Stimulated activated CD4-positive, alpha-beta T cell treated with anti-CD3 and anti-CD28 coated beads, TNF-alpha, amount 100 ng/mL, for 48 hours (primary cell): ENCODE data around the gene SPDYE6.
A peak's percentile ranks its signal among the peaks of the same experiment; 100 is the strongest.
"Not testable (repeated sequence)": the region's sequence is repeated elsewhere in the genome, so short reads cannot be mapped to it uniquely, and the experiment has no call there.

Source experiments
- DNase-seq, 3 donors: peaks; one replicate each; pipeline ENCODE4 v3.0.0-alpha.2; 2020; ENCODE audit warnings: low read depth in 3 of 3

The SPDYE6 gene, protein sequence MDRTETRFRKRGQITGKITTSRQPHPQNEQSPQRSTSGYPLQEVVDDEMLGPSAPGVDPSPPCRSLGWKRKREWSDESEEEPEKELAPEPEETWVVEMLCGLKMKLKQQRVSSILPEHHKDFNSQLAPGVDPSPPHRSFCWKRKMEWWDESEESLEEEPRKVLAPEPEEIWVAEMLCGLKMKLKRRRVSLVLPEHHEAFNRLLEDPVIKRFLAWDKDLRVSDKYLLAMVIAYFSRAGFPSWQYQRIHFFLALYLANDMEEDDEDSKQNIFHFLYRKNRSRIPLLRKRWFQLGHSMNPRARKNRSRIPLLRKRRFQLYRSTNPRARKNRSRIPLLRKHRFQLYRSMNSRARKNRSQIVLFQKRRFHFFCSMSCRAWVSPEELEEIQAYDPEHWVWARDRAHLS

DNA sequence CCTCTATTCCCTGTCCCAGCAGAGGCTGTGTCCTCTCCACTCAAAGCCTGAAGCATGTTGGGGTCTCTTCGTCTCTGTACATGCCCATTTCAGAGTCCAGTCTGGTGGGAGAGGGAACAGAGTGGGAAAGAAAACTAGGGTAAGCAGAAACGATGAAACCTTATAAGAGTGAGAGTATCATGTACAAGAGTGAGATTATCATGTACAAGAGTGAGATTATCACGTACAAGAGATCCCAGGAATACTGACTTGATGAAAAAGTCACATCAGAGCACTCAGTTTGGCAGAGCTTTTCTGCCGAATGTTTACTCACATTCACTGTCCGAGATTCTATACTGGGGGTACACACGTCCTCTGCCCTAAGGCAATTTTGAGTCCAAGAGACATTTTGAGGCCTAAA, at the start of gene SPDYE6:
Gene SPDYE6 (minus strand): TSS at position 101 of the 400 bp plus-strand sequence. CDS start 421 bp downstream, outside the sequence.
- DNase-seq = not testable (repeated sequence)

DNA sequence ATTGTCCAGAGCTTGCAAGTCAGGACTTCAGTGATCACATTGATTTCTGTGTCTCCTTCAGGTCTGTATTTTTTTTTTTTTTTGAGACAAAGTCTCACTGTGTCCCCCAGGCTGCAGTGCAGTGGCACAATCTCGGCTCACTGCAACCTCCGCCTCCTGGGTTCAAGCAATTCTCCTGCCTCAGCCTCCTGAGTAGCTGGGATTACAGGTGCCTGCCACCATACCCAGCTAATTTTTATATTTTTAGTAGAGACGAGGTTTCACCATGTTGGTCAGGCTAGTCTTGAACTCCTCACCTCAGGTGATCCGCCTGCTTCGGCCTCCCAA, 48.6 kb upstream of the SPDYE6 start:
- not testable (repeated sequence) for DNase-seq

DNA sequence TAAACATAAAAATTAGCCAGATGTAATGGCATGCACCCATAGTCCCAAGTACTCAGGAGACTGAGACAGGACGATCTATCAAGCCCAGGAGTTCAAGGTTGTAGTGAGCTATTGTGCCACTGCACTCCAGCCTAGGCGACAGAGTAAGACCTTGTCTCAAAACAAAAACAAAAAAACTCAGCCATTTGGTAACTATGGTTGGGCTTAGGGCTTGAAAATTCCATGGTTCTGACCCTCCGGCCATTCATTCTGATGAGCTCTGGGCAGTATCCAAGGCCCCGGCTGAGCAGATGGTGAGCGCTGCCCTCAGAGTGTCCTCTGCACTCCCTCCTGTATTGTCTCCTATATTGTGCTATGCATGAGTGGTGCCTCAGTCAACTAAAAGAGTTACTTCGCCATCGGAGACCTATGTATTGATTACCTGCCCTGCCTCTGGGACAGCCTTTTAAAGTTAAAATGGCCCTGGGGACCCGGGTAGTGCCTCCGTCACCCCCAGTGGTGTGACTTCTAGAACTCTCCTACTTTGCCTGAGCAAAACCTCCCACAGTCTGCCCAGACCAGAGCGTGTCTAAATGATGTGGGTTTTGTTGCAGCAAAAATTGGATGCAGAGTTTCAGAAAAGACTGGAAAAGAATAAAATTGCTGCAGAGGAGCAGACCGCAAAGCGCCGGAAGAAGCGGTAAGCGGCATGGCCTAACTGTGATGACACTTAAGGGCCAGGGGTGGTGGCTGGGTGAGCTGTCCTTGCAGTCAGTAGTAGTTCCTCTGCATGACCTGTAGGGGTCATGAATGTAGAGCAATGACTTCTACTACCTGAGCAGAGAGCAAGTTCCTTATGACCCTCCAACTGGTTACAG, 48.0 kb upstream of the SPDYE6 start:
- DNase-seq = no peak

DNA sequence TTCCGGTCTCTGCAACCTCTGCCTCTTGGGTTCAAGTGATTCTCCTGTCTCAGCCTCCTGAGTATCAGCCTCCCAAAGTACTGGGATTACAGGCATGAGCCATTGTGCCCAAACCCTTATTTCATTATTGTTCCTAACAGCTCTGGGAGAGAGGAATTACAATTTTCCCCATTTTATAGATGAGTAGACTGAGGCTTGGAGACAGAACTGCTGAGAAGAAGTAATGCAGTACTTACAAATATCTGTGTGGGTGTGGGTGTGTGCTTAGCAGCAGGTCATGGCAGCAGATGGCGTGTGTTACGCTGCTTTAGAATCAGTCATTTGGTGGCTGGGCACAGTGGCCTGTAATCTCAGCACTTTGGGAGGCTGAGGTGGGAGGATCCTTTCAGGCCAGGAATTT, 47.3 kb upstream of the SPDYE6 start:
- no peak for DNase-seq

DNA sequence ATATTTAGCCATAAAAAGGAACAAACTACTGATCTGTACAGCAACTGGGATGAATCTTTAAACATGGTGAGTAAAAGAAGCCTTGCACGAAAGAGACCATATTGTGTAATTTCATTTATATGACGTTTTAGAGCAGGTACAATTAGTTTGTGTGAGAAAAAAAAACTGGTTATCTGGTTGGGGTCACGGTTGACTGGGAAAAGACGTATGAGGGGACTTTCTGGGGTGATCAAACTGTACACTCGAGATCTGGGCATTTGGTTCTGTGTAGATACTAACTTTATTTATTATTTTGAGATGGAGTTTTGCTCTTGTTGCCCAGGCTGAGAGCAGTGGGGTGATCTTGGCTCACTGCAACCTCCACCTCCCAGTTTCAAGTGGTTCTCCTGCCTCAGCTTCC, 44.1 kb upstream of the SPDYE6 start:
- no peak for DNase-seq

DNA sequence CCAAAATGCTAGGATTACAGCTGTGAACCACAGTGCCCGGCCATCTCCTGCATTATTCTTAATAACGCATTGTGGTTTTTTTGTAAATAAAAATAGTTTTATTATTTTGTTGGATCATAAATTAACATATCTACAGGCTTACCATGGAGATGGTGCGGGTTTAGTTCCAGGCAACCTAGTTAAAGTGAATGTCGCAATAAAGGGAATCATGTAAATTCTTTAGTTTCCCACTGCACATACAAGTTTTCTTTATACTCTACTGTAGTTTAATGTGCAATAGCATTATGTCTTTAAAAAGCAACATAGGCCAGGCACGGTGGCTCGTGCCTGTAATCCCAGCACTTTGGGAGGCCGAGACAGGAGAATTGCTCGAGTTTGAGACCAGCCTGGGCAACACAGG, 42.3 kb upstream of the SPDYE6 start:
- DNase-seq = no peak

DNA sequence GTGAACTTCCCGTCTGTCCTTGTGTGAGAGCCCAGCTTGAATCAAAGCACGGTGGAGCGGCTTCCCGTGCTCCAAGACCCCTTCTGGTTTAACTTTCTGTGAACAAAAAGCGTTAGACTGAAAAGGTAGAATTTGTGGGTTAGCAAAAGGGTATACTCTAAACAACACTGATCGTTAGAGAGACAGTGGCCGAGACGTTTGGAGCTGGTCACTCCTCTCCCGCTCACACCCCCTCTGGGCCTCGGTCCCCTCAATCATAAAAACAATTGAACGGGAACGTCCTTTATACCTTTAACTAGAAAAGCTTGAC, 40.4 kb upstream of the SPDYE6 start:
- no peak for DNase-seq

DNA sequence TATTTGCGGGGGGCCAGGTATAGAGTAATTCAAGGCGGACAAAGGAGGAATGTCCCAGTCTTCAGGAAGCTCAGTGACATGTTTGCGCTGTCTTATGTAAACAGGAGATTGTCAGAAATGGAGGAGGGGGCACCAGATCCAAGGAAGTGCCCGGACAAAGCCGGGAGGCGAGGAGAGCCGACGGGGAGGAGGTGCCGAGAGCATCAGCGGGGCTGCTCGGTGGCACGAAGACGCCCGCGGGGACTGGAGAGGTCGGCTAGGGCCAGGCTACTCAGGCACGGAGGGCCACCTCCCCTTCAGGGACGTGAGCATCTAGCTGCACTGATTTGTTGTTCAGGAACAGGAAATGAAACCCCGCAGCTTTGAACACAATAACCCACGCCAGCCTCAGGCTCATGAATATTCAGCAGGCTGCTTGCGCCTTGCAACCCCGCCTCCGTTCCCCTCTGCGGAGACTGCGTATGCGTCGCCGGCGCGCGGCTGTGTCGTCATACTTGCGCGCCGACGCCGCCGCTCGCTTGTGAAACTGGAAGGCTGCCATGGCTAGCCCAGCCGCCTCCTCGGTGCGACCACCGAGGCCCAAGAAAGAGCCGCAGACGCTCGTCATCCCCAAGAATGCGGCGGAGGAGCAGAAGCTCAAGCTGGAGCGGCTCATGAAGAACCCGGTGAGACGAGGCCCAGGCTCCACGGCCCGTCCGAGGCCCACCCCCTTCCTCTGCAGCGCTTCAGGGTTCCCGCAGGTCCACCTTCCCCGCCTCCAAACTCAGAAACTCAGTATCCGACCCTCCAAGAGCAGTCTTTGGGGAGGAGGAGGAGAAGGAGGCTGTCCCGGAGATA, 39.8 kb upstream of the SPDYE6 start, which contains the start of gene PRKRIP1:
Gene PRKRIP1 (plus strand): TSS at position 491 of the 837 bp plus-strand sequence. CDS start 49 bp downstream, at position 540.
- DNase-seq = peak; percentile 52 to 74 (median 66)

DNA sequence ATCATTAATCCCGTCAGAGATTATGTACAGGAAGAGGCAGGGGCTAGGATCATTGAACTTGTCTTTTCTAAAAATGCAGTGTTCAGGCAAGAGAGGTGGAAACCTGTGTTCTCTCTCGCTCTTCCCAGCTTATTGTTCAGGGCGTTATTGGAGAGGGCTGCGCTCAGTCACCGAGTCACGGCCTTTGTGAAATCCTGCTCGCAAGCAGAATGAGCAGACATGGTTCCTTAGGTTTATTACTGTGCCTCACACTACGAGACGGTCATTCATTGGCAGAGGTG, 39.3 kb upstream of the SPDYE6 start:
- no peak for DNase-seq

DNA sequence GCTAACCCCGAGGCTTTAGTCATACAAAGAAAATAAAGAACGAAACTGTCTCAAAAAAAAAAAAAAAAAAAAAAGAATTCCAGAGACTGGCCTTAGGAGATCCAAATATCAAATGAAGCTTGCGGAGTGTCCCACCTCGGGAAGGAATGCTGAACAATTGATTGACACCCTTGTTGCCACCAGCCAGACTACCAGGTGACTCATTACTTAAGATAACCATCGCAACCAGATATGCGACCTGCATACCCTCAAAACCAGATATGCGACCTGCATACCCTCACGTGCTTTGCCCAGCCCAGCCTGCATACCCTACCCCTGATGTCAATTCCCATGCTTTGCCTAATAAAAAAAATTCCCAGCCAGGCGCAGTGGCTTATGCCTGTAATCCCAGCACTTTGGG, 37.2 kb upstream of the SPDYE6 start:
- DNase-seq = no peak

DNA sequence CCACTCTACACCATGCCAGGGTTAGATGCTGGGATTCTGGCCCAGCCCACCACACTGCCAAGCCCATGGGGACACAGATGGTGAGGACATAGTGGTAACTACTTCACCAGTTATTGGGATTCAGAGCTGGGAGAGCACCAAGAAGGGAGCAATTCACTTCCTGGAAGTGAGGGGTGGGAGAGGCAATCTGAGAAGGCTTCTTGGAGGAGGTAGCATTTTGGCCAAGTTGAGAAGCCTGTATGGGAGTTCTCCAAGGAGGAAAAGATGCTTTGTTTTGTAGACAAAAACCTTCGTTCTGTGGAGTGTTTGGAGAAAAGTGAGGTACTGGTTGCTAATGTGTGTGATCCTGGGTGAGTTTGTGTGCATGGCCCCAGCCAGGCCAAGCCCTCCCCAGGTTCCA, 36.1 kb upstream of the SPDYE6 start:
- DNase-seq = no peak

DNA sequence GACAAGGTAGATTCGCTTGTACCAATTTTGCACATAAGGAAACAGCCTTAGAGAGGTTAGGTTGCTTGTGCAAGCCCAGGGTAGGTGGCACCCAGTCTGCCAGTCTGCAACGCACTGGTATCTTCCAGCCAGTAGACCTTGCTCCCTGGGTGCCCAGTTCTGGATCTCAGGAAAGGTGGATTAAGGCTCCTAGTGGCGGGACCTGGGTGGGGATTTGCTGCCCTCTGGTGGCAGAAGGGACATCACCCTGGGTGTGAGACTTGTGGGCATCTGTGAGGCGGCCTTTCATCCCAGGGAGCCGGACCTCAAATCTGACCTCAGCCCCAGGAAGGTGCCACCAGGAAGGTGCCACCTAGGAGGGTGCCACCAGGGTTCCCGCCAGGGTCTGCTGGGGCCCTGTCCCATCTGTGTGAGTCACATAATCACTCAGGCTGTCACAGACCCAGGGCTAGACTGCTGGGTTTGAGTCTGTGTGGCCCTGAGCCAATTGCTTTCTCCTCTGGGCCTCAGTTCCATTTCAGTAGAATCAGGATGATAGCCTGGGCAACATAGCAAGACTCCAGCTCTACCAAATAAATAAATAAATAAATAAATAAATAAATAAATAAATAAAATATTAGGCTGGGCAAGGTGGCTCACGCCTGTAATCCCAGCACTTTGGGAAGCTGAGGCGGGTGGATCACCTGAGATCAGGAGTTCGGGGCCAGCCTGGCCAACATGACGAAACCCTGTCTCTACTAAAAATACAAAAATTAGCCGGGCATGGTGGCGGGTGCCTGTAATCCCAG, 34.6 kb upstream of the SPDYE6 start:
- DNase-seq = peak; percentile 33 to 66 (median 53)

DNA sequence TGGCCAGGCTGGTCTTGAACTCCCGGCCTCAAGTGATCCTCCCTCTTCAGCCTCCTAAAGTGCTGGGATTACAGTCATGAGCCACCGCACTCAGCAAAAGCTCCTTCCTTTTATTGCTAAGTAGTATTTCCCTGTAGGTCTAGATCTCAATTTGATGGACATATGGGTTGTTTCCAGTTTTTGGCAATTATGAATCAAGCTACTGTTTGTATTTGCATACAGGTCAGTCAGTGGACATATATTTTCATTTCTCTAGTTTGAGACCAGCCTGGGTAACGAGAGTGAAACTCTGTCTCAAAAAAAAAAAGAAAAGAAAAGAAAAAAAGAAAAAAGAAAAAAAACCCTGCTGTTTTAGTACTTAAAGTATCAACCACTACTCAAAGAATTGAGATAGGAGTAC, 33.6 kb upstream of the SPDYE6 start:
- DNase-seq = no peak

DNA sequence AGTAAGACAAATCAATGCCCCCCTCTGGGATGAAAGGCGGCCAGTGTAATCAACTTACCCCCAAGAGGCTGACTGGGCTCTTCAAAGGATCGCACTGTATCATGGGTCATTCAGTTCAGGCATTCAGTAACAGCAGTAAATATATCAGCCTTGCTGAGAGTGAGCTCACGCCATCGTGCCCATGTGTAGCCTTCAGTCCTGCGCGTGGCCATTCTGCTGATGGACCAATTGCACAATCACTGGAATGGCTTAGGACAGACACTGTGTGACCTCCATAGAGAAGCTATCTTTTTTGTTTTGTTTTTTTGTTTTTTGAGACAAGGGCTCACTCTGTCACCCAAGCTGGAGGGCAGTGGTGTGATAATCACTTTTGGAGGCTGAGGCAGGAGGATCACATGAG, 30.8 kb upstream of the SPDYE6 start:
- no peak for DNase-seq

DNA sequence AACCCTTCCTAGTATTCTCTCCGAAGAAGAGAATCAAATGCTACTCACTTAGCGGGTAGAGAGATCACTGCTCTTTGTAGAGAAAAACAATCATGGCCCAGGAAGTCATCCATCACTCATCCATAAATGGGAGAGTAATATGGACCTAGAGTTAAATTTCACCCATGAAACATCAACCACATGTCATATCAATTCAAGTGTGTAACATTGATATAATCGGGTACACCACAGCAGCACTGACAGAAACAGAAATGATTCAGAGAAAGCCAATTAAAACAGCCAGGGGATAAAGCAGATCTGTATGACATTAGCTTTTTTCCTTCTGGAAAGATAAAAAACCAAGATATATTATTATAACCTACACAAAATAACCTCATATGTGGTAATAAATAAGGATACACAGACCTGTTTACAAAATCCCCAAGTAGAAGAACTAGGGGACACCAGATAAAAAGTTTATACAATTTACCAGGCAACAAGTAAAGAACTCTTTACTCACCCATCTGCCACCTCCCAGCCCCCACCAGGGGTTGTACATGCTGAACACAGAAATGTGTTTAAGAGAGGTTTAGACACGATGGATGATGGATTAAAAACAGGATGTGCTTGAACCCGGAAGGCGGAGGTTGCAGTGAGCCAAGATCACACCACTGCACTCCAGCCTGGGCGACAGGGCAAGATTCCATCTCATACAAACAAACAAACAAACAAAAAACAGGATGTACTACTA, 25.6 kb upstream of the SPDYE6 start:
- not testable (repeated sequence) for DNase-seq

DNA sequence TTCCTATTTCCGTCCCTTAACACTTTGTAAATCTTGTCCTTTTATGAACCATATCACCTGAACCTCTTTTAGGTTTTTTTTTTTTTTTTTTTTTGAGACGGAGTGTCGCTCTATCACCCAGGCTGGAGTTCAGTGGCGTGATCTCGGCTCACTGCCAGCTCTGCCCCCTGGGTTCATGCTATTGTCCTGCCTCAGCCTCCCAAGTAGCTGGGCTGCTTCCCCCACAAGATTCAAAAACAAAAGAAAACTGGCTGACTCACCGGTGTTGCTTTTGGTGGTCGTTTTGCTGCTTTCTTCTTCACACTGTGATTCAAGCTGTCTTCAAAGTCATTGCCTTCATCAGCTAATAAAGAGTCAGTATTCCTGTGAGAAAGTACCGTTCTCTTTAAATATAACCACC, 24.6 kb upstream of the SPDYE6 start:
- not testable (repeated sequence) for DNase-seq

DNA sequence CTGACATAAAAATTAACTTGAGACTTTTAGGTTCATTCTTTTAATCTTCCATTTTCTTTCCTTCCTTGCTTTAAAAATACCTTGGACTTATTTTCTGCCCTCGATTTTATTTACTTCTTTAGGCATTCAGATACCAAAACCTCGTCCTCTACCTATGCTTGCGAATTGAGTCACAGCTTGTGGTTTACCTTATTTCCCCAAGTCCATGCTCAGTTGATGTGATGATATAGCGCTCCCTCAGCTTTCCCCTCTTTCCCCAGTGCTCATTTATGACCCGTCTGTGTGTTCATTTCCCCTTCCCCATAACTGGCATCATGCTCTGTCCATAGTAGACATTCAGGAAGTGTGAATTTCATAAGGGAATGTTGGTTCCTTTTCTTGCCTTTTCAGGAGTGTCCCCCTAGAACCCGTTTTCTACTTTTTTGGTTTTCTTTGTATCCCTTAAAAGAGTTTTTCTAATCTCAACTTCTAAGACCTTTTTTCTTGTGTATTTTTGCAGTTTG, 20.8 kb upstream of the SPDYE6 start:
- no peak for DNase-seq

DNA sequence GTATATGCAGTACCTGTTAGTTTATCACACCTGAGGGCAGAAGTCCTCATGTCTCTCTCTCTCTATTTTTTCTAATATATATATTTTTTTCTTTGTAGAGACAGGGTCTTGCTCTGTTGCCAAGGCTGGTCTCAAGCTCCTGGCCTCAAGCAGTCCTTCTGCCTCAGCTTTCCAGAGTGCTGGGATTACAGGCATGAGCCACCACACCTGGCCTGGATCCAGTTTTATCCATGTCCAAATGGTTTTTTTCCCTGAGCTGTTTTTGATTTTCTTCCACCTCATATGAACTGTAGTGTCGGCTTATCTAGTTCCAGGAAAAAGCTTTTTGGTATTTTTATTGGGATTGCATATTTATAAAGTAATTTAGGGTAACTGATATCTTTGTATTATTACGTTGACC, 16.6 kb upstream of the SPDYE6 start:
- not testable (repeated sequence) for DNase-seq

DNA sequence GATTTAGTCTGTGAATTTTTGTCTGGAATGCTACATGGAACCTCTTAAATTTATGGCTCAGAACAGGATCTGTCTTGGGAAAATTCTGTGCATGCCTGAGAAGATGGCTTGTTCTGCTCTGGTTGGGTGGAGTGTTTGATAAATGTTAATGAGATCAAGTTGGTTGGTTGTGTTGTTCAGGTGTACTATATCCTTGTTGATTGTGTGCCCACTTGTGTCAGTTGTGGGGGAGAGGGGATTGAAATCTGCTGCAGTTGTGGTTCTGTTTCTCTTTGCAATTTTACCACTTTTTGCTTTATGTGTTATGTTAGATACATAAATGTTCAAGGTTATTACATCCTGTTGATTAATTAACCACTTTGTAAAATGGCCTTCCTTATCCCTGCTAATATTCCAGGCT, 13.8 kb upstream of the SPDYE6 start:
- not testable (repeated sequence) for DNase-seq

DNA sequence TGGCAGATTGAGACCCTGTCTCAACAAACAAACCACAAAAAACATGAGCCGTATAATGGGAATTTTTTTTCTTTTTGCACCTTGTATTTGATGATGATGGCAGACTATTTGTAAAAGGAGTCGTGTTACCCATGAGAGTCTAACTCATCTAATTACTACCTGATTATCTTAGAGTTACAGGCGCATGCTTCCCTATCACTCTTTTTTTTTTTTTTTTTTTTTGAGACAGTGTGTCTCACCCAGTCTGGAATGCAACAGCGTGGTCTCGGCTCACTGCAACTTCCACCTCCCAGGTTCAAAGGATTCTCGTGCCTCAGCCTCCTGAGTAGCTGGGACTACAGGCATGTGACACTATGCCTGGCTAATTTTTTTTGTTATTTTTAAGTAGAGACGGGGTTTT, 9.1 kb upstream of the SPDYE6 start:
- DNase-seq = not testable (repeated sequence)
